ENCODE measurements around the gene FGFR2.

FGFR2 gene

GRCh38 chr10:121501796-121502195 is 96.4 kb downstream of the FGFR2 start:
- ATAC-seq: no peak
- TF ChIP-seq CSDC2 (CRISPR knock-in tag; IDR thresholded peaks at IDR 0.05) (no peak), RARB (CRISPR knock-in tag; IDR thresholded peaks at IDR 0.05) (no peak), GLIS3 (CRISPR knock-in tag; IDR thresholded peaks at IDR 0.05) (no peak), ZFP3 (CRISPR knock-in tag; IDR thresholded peaks at IDR 0.05) (no peak), ZNF8 (CRISPR knock-in tag; IDR thresholded peaks at IDR 0.05) (no peak), PPARA (CRISPR knock-in tag; IDR thresholded peaks at IDR 0.05; ENCODE audit: borderline replicate concordance) (no peak), SNAI2 (CRISPR knock-in tag; IDR thresholded peaks at IDR 0.05) (no peak), ZNF70 (CRISPR knock-in tag; IDR thresholded peaks at IDR 0.05) (no peak), ZNF565 (CRISPR knock-in tag; conservative IDR thresholded peaks at IDR 0.05; ENCODE audit: low read depth) (no peak), OSR1 (CRISPR knock-in tag; IDR thresholded peaks at IDR 0.05) (no peak), CSRNP3 (CRISPR knock-in tag; IDR thresholded peaks at IDR 0.05) (no peak)
- TF ChIP-seq, protein P1, sequence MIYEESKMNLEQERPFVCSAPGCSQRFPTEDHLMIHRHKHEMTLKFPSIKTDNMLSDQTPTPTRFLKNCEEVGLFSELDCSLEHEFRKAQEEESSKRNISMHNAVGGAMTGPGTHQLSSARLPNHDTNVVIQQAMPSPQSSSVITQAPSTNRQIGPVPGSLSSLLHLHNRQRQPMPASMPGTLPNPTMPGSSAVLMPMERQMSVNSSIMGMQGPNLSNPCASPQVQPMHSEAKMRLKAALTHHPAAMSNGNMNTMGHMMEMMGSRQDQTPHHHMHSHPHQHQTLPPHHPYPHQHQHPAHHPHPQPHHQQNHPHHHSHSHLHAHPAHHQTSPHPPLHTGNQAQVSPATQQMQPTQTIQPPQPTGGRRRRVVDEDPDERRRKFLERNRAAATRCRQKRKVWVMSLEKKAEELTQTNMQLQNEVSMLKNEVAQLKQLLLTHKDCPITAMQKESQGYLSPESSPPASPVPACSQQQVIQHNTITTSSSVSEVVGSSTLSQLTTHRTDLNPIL (CRISPR knock-in tag; IDR thresholded peaks at IDR 0.05; ENCODE audit: low read depth): no peak

GRCh38 chr10:121500701-121501332 is 97.4 kb downstream of the FGFR2 start:
- TF ChIP-seq POU6F1 (CRISPR knock-in tag; IDR thresholded peaks at IDR 0.05; ENCODE audit: borderline replicate concordance, low read depth) (no peak), ZFP3 (CRISPR knock-in tag; IDR thresholded peaks at IDR 0.05) (no peak), RARB (CRISPR knock-in tag; IDR thresholded peaks at IDR 0.05) (no peak), BACH2 (CRISPR knock-in tag; IDR thresholded peaks at IDR 0.05; ENCODE audit: borderline replicate concordance) (no peak)
- ATAC-seq: no peak

GRCh38 chr10:121497513-121498470 is 100.5 kb downstream of the FGFR2 start:
- TF ChIP-seq BACH2 (CRISPR knock-in tag; IDR thresholded peaks at IDR 0.05; ENCODE audit: borderline replicate concordance): no peak
- TF ChIP-seq ZNF8 (CRISPR knock-in tag; IDR thresholded peaks at IDR 0.05): no peak
- no peak for TF ChIP-seq GLIS3 (CRISPR knock-in tag; IDR thresholded peaks at IDR 0.05)
- TF ChIP-seq PPARA (CRISPR knock-in tag; IDR thresholded peaks at IDR 0.05; ENCODE audit: borderline replicate concordance): no peak
- no peak for TF ChIP-seq ZNF565 (CRISPR knock-in tag; conservative IDR thresholded peaks at IDR 0.05; ENCODE audit: low read depth)
- TF ChIP-seq ARNTL (CRISPR knock-in tag; IDR thresholded peaks at IDR 0.05; ENCODE audit: borderline replicate concordance, low read depth): no peak
- no peak for TF ChIP-seq RARB (CRISPR knock-in tag; IDR thresholded peaks at IDR 0.05)
- ATAC-seq: no peak

DNA sequence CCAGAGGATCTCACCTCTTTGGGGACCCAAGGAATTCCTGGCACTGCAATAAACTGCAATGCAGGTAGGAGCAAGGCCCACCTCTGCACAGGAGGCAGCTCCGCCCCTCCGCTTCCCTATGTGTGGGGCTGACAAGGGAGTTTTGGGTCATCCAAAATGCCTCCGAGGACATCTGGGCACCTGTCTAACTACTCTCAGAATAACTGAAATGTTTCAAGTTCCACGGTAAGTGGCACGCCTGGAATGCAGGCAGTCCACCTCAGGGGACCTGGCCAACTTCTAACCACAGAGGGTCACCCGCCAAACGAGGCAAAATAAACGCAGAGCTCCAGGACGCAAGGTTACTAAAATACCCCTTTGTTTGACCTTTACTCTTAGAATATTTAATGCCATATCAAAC is 102.5 kb downstream of the FGFR2 start:
- TF ChIP-seq BACH2 (CRISPR knock-in tag; IDR thresholded peaks at IDR 0.05; ENCODE audit: borderline replicate concordance) (no peak), ZFP3 (CRISPR knock-in tag; IDR thresholded peaks at IDR 0.05) (no peak), ARNTL (CRISPR knock-in tag; IDR thresholded peaks at IDR 0.05; ENCODE audit: borderline replicate concordance, low read depth) (no peak), POU6F1 (CRISPR knock-in tag; IDR thresholded peaks at IDR 0.05; ENCODE audit: borderline replicate concordance, low read depth) (no peak), TOX (CRISPR knock-in tag; IDR thresholded peaks at IDR 0.05; ENCODE audit: borderline replicate concordance) (no peak), ZFP30 (CRISPR knock-in tag; IDR thresholded peaks at IDR 0.05) (no peak), PPARA (CRISPR knock-in tag; IDR thresholded peaks at IDR 0.05; ENCODE audit: borderline replicate concordance) (no peak), GLIS3 (CRISPR knock-in tag; IDR thresholded peaks at IDR 0.05) (no peak), SNAI2 (CRISPR knock-in tag; IDR thresholded peaks at IDR 0.05) (no peak), ZNF565 (CRISPR knock-in tag; conservative IDR thresholded peaks at IDR 0.05; ENCODE audit: low read depth) (no peak), CSRNP3 (CRISPR knock-in tag; IDR thresholded peaks at IDR 0.05) (no peak), ISL1 (CRISPR knock-in tag; IDR thresholded peaks at IDR 0.05) (no peak), ZC3H10 (CRISPR knock-in tag; IDR thresholded peaks at IDR 0.05) (no peak), CSDC2 (CRISPR knock-in tag; IDR thresholded peaks at IDR 0.05) (no peak), ESRRG (CRISPR knock-in tag; IDR thresholded peaks at IDR 0.05) (no peak)
- TF ChIP-seq, protein P1 (CRISPR knock-in tag; IDR thresholded peaks at IDR 0.05; ENCODE audit: low read depth): no peak
- TF ChIP-seq, protein P2, sequence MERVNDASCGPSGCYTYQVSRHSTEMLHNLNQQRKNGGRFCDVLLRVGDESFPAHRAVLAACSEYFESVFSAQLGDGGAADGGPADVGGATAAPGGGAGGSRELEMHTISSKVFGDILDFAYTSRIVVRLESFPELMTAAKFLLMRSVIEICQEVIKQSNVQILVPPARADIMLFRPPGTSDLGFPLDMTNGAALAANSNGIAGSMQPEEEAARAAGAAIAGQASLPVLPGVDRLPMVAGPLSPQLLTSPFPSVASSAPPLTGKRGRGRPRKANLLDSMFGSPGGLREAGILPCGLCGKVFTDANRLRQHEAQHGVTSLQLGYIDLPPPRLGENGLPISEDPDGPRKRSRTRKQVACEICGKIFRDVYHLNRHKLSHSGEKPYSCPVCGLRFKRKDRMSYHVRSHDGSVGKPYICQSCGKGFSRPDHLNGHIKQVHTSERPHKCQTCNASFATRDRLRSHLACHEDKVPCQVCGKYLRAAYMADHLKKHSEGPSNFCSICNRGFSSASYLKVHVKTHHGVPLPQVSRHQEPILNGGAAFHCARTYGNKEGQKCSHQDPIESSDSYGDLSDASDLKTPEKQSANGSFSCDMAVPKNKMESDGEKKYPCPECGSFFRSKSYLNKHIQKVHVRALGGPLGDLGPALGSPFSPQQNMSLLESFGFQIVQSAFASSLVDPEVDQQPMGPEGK (CRISPR knock-in tag; IDR thresholded peaks at IDR 0.05; ENCODE audit: borderline replicate concordance): no peak
- ATAC-seq: no peak

Data from SK-N-SH treated with all-trans-retinoic acid at 6 μM for 48 hours (cell line).